Measurements from ENCODE around the gene STRBP.
A peak's percentile ranks its signal among the peaks of the same experiment; 100 is the strongest.
"Not testable (repeated sequence)": the region's sequence is repeated elsewhere in the genome, so short reads cannot be mapped to it uniquely, and the experiment has no call there.

Gene STRBP

GRCh38 chr9:123249162-123249561 lies 19.2 kb downstream of the STRBP start:
- not testable (repeated sequence) for DNase-seq (ENCODE audit: low spot score)

GRCh38 chr9:123248630-123249029 lies 19.8 kb downstream of the STRBP start:
- DNase-seq (ENCODE audit: low spot score) = no peak

DNA sequence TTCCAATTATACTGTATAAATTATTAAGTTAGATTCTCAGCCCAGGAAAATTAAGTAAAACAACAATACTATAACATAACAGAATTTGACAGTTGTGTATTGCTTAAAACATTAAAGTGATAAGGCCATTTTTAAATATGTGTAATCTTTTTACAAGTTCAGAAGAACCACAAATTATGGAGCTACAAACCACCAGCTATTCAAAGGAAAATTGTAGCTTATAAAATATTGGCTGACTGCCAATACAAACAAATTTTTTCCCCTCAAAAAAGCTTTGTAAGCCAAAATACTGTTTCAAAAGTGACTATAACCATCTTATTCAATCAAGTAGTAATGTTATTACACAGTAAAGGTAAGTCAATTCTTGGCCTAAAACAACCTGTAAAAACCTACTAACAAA lies 21.9 kb downstream of the STRBP start:
- no peak for DNase-seq (ENCODE audit: low spot score)

- DNase-seq (ENCODE audit: low spot score) = no peak
Observed at GRCh38 chr9:123239726-123240125, 28.7 kb downstream of the STRBP start.

DNA sequence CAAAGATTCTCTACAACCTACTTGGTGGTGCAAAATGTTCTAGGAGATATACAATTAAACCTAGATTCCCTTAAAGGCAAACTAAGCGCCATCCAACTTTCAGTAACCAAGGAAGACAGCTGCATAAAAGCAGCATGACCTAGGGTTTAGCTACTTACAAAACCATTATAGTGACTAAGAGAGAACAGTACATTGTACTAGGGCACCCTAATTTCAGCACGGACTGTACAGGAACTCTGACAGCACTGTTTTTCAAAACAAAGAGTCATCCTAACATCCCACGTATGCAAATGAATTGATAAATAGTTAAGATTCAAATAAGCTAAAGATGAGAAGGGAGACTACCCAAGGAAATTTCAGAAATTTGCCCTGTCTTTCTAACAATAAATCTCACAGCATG lies 30.0 kb downstream of the STRBP start:
- DNase-seq (ENCODE audit: low spot score) = peak; percentile 52

GRCh38 chr9:123237220-123237619 lies 31.2 kb downstream of the STRBP start:
- no peak for DNase-seq (ENCODE audit: low spot score)

- peak; percentile 58 for DNase-seq (ENCODE audit: low spot score)
Observed at GRCh38 chr9:123235448-123235847, 32.9 kb downstream of the STRBP start.

- DNase-seq (ENCODE audit: low spot score) = peak; percentile 81
Observed at GRCh38 chr9:123234853-123235252, 33.5 kb downstream of the STRBP start.

DNA sequence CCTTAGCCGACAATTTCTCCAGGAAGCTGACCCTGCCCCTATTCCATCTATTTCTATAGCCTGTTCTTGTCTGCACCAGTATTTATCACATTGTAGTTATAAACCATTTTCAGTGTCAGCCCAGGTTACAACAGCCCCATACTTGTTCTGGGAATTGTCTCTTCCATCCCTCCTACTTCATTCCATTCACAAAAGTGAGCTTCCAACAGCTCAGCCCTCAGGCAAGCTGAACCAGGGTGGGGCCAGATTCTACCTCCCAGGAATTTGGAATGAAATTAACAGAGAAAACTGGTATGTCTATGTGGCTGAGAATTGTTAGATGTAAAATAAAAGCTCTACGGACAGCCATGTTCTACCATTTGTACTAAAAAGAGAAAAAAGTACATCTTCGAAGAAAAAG lies 36.1 kb downstream of the STRBP start:
- no peak for DNase-seq (ENCODE audit: low spot score)

DNA sequence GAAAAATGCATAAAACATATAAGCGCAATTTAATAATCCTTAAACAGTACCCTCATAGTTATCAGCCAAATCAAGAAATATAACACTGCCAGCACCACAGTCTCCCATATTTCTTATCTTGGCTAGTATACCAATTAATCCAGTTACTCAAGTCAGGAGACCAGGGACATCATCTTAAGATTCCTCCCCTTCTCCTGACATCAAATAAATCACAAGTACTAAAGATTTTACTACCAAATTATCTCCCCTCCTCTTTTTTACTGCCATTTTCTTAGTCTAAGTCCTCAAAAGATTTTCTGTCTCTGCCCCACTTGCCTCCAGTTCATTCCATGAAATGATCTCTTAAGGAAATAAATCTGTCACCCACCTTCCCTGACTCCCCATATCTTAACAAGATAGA lies 37.0 kb downstream of the STRBP start:
- DNase-seq (ENCODE audit: low spot score) = no peak

DNA sequence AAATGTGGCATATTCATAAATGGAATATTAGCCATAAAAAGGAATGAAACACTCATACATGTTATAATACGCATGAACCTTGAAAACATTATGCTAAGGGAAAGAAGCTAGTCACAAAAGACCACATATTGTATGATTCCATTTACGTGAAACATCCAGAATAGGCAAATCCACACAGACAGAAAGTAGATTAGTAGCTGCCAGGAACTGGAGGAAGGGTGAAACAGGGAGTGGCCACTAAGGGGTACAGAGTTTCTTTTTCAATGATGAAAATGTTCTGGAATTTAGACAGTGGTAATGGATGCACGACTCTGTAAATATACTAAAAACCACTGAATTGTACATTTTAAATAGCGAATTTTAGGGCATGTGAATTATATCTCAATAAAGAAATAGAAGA lies 39.4 kb downstream of the STRBP start:
- DNase-seq (ENCODE audit: low spot score) = no peak

DNA sequence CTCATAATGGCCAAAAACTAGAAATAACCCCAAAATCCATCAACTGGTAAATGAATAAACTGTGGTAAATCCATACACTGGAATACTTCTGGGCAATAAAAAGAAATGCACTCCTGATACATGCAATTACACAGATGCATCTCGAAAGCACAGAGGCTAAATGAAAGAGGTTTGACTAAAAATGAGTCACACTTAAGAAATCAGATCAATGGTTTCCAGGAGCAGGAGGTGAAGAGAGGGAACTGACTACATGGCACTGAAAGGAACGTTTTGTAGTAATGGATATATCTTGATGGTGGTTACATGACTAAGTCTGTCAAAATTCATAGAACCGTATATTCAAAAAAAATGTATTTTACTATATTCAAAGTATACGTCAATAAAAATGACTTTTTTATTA lies 42.4 kb downstream of the STRBP start:
- DNase-seq (ENCODE audit: low spot score) = no peak

DNA sequence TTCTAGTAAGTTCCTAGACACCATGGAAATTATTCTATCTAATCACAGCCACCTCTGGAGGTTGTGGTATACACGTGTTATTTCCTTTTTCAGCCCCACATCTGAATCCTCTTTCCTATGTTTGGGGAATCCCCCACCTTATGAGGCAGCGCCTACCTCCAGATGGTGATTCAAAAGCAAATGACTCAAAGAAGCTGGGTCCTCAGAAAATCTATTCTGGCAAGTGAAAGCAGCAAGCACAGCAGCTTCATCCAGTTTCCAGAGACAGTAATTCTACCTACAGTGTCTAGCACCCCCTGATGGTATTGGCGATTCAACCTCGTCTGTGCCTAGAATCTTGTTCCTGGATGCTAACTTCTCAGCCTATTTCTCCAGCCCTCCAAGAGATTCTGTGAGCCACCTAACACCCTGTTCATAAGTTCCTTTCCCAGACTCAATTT lies 43.0 kb downstream of the STRBP start:
- peak; percentile 94 for DNase-seq (ENCODE audit: low spot score)

DNA sequence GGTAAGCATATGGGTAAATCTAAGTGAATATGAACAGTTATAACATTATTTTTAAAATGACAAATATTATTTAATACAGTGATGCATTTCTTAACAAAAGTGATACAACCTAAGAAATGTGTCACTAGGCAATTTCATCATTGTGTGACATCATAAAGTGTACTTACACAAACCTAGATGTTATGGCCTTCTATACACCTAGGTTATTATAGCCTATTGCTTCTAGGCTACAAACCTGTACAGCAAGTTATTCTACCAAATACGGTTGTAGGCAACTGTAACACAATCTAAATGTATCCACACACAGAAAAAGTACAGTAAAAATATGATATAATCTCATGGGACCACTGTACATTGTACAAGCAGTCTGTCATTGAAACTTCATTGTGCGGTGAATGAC lies 48.3 kb downstream of the STRBP start:
- no peak for DNase-seq (ENCODE audit: low spot score)

DNA sequence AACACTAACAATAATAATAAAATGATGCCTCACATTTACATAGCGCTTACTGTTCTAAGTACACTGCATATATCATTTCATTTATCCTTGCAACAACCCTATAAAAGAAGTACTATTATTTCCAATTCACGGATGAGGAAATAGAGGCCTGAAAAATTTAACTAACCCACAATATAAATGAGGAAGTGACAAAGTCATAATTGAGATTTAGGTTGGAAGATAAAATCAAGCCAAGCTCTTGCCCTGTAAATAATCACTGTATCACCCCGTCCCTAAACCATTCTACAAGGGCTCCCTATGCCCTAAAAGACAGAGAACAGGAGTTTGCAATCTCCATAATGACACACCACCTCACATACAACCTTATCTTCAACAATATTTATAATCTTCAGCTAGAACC lies 49.6 kb downstream of the STRBP start:
- DNase-seq (ENCODE audit: low spot score) = no peak

- no peak for DNase-seq (ENCODE audit: low spot score)
Observed at GRCh38 chr9:123217128-123217654, 51.2 kb downstream of the STRBP start.

DNA sequence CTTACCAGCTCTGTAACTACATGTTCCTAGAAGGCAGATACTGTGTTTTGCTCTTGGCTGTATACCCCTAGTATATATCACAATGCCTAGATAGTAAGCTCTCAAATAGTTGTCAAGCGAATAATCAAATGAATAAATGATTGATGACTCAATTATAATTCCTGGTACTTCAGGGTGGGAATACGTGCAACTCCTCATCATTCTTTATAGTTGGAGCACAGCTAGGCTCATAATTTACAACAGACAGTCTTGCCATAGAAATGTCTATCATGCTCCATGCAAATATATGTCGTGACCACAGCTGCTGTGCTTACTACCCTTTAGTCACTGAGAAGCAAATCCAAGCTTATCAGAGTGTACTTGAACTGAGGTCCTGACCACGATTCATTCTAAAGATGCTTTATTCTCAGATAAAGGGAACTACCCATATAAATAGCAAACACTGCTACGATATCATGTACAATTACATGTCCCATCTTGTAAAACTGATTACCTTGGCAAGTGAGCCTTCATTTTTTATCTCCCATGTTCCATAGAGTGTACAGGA lies 52.1 kb downstream of the STRBP start:
- DNase-seq (ENCODE audit: low spot score) = no peak

GRCh38 chr9:123211081-123211480 lies 57.3 kb downstream of the STRBP start:
- no peak for DNase-seq (ENCODE audit: low spot score)

- DNase-seq (ENCODE audit: low spot score) = no peak
Observed at GRCh38 chr9:123208626-123209174, 59.7 kb downstream of the STRBP start.

GRCh38 chr9:123206065-123206464 lies 62.3 kb downstream of the STRBP start:
- DNase-seq (ENCODE audit: low spot score) = no peak

GRCh38 chr9:123201083-123201482 lies 67.3 kb downstream of the STRBP start:
- DNase-seq (ENCODE audit: low spot score) = no peak

- DNase-seq (ENCODE audit: low spot score) = not testable (repeated sequence)
Observed at GRCh38 chr9:123200469-123200868, 67.9 kb downstream of the STRBP start.

GRCh38 chr9:123196124-123196523 lies 72.3 kb downstream of the STRBP start:
- DNase-seq (ENCODE audit: low spot score) = no peak

GRCh38 chr9:123194023-123194422 lies 74.4 kb downstream of the STRBP start:
- DNase-seq (ENCODE audit: low spot score) = no peak

Data from NAMALWA (cell line).